T-helper 9 cell (primary cell): ENCODE results near the gene FOXP1.

Experiments
- DNase-seq: peaks from one replicate; pipeline ENCODE4 v3.0.0-alpha.2; 2020

FOXP1 gene

GRCh38 chr3:71319771-71320170 lies 263.8 kb downstream of the FOXP1 start:
- no peak for DNase-seq

DNA sequence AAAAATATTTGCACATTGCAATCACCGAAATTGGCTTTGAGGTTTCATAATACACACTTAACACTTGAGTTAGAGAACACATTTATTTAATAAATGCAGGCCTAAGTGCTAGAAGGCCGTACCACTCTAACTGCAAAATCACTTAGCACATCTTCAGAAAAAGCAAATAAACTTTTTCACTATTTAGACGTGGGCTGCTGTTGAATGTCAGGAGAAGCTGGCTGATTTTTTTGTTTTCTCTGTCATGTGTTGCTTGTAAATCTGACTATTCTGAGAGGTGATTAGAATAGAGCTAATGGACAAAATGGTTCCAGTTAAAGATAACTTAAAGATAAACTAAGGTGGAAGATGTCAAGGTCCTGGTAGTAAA lies 265.1 kb downstream of the FOXP1 start:
- no peak for DNase-seq

GRCh38 chr3:71317749-71318457 lies 265.6 kb downstream of the FOXP1 start:
- DNase-seq: no peak

DNA sequence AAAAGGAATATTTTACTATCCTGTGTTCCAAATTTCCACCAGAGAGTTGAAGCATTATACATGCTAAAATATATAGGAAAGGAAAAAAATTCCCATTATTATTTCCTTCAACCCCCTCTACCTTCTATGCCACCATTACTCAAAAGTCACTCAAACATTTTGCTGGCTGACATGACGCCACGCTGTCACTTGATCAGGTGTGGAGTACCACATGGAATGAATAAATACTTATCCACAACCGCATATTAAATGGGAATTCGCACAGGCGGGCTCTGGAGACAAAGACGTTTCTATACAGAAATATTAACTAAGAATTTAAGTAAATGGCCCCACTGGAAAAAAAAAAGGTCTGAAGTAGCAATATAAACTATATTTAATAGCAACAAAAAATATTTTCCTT lies 266.4 kb downstream of the FOXP1 start:
- DNase-seq: no peak

GRCh38 chr3:71316066-71316777 lies 267.3 kb downstream of the FOXP1 start:
- DNase-seq: no peak

DNA sequence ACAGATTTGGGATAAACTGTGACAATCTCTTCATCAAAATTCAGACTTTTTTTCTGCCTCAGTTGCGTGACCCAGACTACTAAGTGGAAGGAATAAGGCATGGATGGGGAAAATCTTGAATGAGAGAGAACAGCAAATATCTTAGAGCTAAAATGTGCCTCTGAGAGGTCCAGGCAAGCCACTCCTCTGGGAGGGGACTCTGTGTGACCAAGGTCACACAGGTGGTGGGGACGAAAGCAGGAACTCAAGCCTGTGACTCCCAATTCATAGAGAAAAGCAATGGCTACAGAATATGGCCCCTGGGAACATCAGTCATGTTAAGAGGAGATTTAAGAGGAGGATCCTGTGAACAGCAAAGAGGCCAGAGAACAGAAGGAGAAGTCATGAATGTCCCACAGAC lies 268.1 kb downstream of the FOXP1 start:
- no peak for DNase-seq

DNA sequence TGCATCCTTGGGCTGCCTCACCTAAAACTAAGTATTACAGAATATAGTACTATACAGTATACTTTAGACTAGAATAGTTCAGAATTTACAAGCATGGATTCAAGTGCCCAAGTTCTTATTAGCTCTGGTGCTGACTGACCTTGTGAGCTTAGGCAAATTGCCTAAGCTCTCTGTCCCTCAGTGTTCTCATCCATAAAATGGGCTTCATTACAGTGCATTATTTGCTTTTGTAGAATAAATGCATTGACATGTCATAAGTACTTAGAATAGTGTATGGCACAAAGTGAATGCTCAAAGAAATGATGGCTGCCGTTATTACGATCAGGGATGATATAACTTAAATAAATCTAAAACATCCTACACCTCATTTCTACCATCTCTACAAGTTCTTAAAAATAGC lies 269.7 kb downstream of the FOXP1 start:
- no peak for DNase-seq

GRCh38 chr3:71312461-71312860 lies 271.1 kb downstream of the FOXP1 start:
- no peak for DNase-seq

- no peak for DNase-seq
Observed at GRCh38 chr3:71311661-71312046, 271.9 kb downstream of the FOXP1 start.

GRCh38 chr3:71310980-71311660 lies 272.4 kb downstream of the FOXP1 start:
- no peak for DNase-seq

GRCh38 chr3:71310359-71310979 lies 273.1 kb downstream of the FOXP1 start:
- DNase-seq: no peak

GRCh38 chr3:71309886-71310285 lies 273.6 kb downstream of the FOXP1 start:
- no peak for DNase-seq

GRCh38 chr3:71309342-71309741 lies 274.2 kb downstream of the FOXP1 start:
- no peak for DNase-seq

DNA sequence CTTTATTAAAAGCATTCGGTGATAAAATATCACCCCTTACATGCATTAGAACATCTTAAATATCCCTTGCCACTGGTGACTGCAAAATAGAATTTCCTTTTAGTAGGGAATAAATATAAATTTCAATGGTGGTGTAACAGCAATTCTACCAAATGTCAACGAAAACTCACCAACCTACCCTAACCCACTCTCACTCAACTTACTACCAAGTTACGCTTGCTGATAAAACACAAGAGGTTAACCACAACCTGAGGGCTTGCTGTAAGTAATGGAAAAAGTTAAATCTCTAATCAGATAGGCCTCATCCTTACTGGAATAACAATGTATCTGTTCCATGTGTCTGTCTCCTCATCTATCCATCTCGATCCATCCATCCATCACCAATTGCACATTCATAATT lies 274.7 kb downstream of the FOXP1 start:
- DNase-seq: no peak

GRCh38 chr3:71307991-71308697 lies 275.4 kb downstream of the FOXP1 start:
- DNase-seq: no peak

DNA sequence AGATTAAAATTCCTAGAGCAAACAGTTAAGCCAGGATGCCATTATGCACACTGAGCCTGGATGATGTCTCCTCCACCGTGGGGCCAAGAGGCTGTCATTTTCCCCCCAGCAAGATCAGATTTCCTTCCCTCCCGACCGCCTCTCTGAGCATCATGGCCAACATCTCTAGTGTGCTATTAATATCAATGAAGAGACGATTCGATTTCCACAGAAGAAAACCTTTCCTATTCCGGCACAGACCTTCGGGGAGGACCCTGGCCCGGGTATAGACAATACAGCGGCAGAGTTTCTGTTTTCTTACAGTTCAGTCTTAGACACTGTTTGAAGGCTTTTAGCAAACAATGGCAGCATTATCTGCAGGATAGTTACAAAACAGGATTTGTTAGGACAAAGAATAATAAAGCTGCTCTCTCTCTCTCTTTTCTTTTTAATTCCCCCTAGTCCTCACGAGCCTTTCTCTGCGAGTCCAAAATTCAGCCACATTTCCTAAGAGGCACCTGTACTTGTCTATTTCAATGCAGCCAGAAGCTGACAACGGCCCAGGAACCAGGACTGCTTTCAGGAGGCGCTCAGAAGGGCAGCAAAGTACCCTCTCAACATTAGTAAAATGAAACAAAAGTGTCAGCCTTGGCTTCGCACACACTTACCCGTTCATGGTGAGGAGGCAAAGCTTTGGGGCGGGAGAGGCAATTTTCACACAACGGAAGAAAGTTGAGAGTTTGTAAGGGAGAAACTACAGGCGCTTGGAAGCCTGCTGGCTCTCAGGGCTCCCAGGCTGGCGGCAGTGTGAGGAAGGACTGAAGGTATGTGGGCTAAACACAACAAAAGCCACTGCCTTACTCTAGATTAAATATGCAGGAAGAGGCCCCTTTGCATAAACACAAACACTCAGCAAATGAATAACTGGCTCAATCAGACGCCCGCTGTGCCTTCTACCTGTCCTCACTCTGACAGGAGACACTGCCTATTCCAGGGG lies 278.0 kb downstream of the FOXP1 start:
- DNase-seq: no peak

GRCh38 chr3:71304684-71305083 lies 278.8 kb downstream of the FOXP1 start:
- DNase-seq: no peak

DNA sequence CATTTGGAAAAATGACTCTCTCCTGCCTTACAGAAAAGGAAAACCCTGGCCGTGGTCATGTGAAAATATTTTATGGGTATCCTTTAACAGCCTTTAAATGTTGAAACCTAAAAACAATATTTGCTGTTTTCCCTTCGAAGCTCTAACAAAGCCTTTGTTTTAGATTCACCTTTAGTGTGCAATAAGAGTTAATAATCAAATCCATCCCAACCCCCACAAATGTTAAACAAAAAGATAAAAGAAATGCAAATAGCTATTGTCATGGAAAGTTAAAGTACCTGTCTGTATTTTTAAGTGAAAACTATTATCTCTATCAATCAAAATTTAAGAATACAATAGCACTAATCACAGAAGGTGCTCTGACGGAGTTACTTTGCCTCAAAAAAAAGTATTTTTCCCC lies 279.3 kb downstream of the FOXP1 start:
- DNase-seq: no peak

DNA sequence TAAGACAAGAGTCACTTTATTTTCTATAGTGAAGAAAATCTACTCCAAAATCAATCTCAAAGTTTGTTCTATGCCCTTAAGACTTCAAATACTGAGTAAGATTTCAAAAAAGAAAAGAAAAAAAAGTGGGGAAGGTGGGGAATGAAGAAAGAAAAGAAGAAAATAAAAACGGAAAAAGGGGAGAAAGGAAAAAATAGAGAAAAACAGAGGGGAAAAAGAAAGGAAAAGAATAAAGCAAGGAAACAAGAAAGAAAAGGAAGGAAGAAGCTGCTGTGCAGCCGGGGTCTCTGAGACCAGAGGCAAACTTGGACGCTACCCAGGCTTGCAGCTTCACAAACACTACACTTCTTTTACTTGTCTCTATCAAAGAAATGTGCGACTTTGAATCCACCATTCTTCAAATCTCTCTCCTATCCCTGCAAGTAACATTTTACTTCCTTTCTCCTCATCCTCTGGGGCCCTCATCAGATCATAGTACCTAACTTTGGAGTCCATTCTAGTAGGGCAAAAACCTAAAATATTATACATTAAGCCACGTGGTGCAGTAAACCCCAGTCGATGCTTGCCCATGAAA lies 279.8 kb downstream of the FOXP1 start:
- DNase-seq: no peak

DNA sequence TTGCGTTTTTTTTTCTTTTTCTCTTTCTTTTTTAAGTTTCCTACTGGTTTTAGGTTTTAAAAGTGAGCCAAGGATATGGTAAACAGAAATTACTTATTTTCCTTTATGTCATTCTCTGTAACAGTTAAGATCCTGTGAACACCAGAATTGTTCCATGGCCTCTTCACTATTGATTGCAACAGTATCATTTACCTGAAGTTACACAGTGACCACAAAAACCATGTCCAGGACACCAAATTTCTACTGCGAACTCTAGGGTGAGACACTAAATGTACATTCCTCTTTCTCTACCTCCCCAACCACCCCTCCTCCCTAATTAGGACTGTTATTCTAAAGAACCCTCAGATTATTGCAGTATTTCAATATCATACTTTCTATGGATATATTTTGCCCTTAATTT lies 280.9 kb downstream of the FOXP1 start:
- DNase-seq: no peak

- no peak for DNase-seq
Observed at GRCh38 chr3:71300951-71301393, 282.6 kb downstream of the FOXP1 start.
